ENCODE results near the gene EARS2.

GRCh38 chr16:23505671-23506605 lies 51.2 kb downstream of the EARS2 start:
- TF ChIP-seq CTCF (IDR thresholded peaks at IDR 0.05; ENCODE audit: low read length) (no peak), EZH2 (optimal IDR thresholded peaks at IDR 0.05; ENCODE audit: low read depth, low read length) (no peak), EZH2phosphoT487 (IDR thresholded peaks at IDR 0.05; ENCODE audit: low read length) (no peak)
